Ishikawa (cell line): ENCODE data around the gene REV3L.

Source experiments
- CEBPB ChIP-seq: IDR thresholded peaks from 2 replicates; pipeline ENCODE4 v1.6.1; 2012
- CREB1 ChIP-seq: IDR thresholded peaks from 2 replicates; pipeline ENCODE4 v1.6.1; 2012; ENCODE audit warnings: low read depth
- EGR1 ChIP-seq: IDR thresholded peaks from 2 replicates; pipeline ENCODE4 v1.6.1; 2012
- EP300 ChIP-seq: IDR thresholded peaks from 2 replicates; pipeline ENCODE4 v1.6.1; 2012; ENCODE audit warnings: borderline replicate concordance
- FOXM1 ChIP-seq: IDR thresholded peaks from 2 replicates; pipeline ENCODE4 v1.6.1; 2012; ENCODE audit warnings: low read depth, borderline replicate concordance
- NFIC ChIP-seq: IDR thresholded peaks from 2 replicates; pipeline ENCODE4 v1.6.1; 2012
- RAD21 ChIP-seq: IDR thresholded peaks from 2 replicates; pipeline ENCODE4 v1.6.1; 2012; ENCODE audit warnings: low read depth
- TAF1 ChIP-seq: IDR thresholded peaks from 2 replicates; pipeline ENCODE4 v1.6.1; 2012; ENCODE audit warnings: low read depth, mild to moderate bottlenecking
- TCF12 ChIP-seq: IDR thresholded peaks from 2 replicates; pipeline ENCODE4 v1.6.1; 2012; ENCODE audit warnings: low read depth
- TEAD4 ChIP-seq: IDR thresholded peaks from 2 replicates; pipeline ENCODE4 v1.6.1; 2012
- YY1 ChIP-seq: IDR thresholded peaks from 2 replicates; pipeline ENCODE4 v1.6.1; 2012; ENCODE audit warnings: low read depth
- ZBTB7A ChIP-seq: IDR thresholded peaks from 2 replicates; pipeline ENCODE4 v1.6.1; 2012; ENCODE audit warnings: low read depth
- TF ChIP-seq, protein P1 (sequence below): IDR thresholded peaks from 2 replicates; pipeline ENCODE4 v1.6.1; 2012; ENCODE audit warnings: low read depth, mild to moderate bottlenecking
- TF ChIP-seq, protein P2 (sequence below): IDR thresholded peaks from 2 replicates; pipeline ENCODE4 v1.6.1; 2012
- TF ChIP-seq, protein P3 (sequence below): IDR thresholded peaks from 2 replicates; pipeline ENCODE4 v1.6.1; 2012

The REV3L gene

DNA sequence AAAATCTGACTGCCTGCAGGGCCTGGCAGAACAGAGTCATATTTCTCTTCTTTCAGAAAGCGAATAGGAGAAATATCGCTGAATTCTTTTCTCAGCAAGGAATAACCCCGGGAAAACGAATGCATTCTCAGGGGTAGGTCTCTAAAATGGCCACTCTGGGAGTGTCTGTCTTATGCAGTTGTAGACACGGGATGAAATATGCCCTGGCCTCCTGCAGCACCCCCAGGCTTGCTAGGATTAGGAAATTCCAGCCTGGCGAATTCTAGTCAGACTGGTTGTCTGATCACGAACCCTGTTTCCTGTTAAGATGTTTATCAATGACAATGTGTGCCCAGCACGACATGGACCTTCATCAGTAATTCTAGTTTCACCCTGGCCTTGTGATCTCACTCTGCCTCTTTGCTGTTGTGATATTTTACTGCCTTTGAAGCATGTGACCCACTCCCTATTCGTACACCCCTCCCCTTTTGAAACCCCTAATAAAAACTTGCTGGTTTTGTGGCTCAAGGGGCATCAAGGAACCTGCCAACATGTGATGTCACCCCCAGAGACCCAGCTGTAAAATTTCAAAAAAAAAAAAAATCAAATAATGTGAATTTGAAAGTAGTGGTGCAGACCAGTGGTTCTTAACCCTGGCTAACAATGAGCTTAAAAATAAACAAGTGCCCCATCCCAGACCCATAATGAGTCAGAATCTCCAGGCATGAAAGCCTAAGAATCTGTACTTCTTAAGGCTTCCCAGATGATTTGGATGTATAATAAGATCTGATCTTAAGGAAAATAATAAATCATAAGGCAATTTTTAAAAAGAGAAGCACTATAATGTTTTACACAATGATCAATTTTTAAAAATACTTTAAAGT, 181.8 kb downstream of the REV3L start:
- 0 out of 2 replicates have a peak, but pooled peaks have one; percentile 16 for TF ChIP-seq CEBPB

DNA sequence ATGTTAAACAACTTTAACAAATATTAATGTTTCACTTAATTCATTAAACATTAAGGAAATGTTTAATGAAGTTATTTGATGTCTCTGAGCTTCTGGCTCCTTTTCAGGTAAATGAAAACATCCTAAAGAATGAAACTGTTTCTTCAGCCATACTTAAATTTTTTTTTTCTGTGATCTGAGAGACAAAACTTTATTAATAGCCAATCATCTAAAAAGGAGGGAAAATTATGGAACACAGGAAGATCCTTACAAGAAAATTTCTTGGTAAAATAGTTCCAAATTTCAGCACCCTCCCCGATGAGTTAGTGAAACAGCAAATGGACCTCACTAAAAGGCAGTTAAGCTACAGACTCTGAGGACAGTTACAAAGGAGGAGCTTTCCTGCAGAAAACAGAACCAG, 185.2 kb downstream of the REV3L start:
- TF ChIP-seq, protein P1, sequence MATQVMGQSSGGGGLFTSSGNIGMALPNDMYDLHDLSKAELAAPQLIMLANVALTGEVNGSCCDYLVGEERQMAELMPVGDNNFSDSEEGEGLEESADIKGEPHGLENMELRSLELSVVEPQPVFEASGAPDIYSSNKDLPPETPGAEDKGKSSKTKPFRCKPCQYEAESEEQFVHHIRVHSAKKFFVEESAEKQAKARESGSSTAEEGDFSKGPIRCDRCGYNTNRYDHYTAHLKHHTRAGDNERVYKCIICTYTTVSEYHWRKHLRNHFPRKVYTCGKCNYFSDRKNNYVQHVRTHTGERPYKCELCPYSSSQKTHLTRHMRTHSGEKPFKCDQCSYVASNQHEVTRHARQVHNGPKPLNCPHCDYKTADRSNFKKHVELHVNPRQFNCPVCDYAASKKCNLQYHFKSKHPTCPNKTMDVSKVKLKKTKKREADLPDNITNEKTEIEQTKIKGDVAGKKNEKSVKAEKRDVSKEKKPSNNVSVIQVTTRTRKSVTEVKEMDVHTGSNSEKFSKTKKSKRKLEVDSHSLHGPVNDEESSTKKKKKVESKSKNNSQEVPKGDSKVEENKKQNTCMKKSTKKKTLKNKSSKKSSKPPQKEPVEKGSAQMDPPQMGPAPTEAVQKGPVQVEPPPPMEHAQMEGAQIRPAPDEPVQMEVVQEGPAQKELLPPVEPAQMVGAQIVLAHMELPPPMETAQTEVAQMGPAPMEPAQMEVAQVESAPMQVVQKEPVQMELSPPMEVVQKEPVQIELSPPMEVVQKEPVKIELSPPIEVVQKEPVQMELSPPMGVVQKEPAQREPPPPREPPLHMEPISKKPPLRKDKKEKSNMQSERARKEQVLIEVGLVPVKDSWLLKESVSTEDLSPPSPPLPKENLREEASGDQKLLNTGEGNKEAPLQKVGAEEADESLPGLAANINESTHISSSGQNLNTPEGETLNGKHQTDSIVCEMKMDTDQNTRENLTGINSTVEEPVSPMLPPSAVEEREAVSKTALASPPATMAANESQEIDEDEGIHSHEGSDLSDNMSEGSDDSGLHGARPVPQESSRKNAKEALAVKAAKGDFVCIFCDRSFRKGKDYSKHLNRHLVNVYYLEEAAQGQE = no peak
- TF ChIP-seq, protein P2, sequence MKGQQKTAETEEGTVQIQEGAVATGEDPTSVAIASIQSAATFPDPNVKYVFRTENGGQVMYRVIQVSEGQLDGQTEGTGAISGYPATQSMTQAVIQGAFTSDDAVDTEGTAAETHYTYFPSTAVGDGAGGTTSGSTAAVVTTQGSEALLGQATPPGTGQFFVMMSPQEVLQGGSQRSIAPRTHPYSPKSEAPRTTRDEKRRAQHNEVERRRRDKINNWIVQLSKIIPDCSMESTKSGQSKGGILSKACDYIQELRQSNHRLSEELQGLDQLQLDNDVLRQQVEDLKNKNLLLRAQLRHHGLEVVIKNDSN = no peak
- TF ChIP-seq TCF12 = no peak
- TF ChIP-seq TAF1 = no peak
- no peak for TF ChIP-seq EP300
- no peak for TF ChIP-seq RAD21
- TF ChIP-seq YY1 = no peak
- no peak for TF ChIP-seq FOXM1
- TF ChIP-seq CEBPB = no peak
- TF ChIP-seq, protein P3, sequence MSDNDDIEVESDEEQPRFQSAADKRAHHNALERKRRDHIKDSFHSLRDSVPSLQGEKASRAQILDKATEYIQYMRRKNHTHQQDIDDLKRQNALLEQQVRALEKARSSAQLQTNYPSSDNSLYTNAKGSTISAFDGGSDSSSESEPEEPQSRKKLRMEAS = no peak
- no peak for TF ChIP-seq NFIC
- TF ChIP-seq ZBTB7A = no peak
- no peak for TF ChIP-seq CREB1
- no peak for TF ChIP-seq TEAD4
- TF ChIP-seq EGR1 = no peak

DNA sequence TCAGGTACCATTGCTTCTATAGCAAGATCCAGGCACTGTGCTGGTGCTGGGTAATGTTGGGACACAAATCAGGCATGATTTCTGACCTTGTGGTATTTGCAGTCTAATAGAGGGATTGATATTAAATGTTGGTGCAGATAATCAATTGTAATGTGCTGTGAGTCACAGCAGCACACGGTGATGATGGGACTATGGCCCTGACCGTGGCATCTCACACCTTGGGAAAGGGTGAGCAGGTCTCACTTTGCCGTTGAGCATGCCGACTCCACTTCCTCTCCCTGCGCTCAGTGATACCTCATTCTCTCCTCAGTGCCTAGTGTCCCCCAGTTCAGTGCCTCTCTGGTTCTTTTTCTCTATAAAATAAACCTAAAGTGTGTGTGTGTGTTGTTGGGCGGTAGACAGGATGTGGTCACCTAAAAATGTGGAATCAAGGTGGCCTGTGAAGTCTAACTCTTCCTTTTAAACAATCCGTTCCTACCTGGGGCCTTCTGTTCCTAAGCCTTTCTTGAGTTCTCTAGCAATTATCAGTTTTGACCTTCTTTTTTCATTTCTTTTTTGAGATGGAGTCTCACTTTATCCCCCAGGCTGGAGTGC, 188.5 kb downstream of the REV3L start:
- TF ChIP-seq RAD21 (no peak), TAF1 (no peak), TEAD4 (no peak), EP300 (no peak), YY1 (no peak), ZBTB7A (no peak), CREB1 (no peak), FOXM1 (no peak)
- TF ChIP-seq, protein P3 = no peak
- TF ChIP-seq, protein P2 = no peak

DNA sequence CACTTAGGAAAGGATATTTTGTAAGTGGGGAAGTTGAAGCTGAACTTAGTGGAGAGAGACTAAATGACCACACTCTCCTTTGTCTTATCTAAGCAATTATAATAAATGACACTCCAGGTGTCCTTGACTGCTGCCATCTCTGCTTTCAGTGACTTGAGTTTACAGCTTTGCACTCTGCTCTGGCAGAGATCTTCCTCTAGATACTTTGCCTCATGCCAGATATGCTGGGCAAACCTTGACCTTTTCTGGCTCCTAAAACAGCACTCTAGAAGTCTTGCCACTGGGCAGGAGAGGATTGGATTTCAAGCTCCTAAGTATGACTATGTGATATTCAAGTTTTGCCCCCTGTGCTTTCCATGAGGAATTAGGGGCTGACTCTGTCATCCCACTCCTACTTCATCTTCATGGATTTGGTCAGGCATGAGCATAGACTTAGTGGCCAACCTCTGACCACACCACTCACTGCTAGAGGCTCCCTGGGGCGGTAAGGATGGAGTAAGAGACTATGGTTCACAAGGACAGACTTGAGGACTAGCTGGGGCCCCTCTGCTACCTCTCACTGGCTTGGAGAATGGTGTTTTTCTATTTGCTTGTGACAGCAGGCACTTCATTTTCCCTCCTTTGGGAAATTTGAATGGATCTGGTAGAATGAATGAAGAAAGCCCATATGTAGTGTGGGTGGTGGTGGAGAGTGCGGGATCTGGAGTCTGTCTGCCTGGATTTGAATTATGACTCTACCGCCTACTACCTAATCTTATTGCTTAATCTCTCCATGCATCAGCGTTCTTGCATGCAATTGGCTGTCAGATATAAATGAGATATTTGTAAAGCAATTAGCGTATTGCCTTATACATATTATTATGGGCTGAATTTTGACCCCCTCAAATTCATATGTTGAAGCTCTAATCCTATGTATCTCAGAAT, 191.4 kb downstream of the REV3L start:
- TF ChIP-seq ZBTB7A (no peak), CEBPB (0 out of 2 replicates have a peak, but pooled peaks have one; percentile 22), YY1 (no peak), CREB1 (no peak), EGR1 (no peak)
- TF ChIP-seq, protein P3 = no peak
- TF ChIP-seq, protein P1 = no peak

DNA sequence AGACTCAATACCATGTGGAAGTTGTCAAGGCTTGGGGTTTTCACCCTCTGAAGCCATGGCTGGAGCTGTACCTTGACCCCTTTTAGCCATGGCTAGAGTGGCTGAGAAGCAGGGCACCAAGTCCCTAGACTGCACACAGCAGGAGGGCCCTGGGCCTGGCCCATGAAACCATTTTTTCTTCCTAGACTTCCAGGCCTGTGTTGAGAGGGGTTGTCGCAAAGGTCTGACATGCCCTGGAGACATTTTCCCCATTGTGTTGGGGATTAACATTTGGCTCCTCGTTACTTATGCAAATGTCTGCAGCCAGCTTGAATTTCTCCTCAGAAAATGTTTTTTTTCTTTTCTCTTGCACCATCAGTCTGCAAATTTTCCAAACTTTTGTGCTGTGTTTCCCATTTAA, 199.3 kb downstream of the REV3L start:
- TF ChIP-seq TAF1 = no peak
- TF ChIP-seq EP300 = no peak
- TF ChIP-seq EGR1 = no peak
- TF ChIP-seq ZBTB7A = no peak
- TF ChIP-seq RAD21 = no peak
- no peak for TF ChIP-seq CEBPB
- TF ChIP-seq, protein P1 = no peak
- TF ChIP-seq FOXM1 = no peak
- no peak for TF ChIP-seq YY1
- TF ChIP-seq TEAD4 = no peak
- TF ChIP-seq NFIC = no peak
- TF ChIP-seq CREB1 = no peak
- TF ChIP-seq, protein P3 = no peak
- TF ChIP-seq TCF12 = no peak
- TF ChIP-seq, protein P2 = no peak
